HepG2 (cell line): ENCODE data around the gene LRRC27. TPM values are rescaled to one million over a fixed set of nuclear protein-coding genes. Genes with fewer than 3 reads are reported as not detected.

Experiments
- CENPBD1 ChIP-seq: sonication (generic); formaldehyde crosslinking; IDR thresholded peaks from 2 replicates; pipeline ENCODE4 v1.8.0; 2022; ENCODE audit warnings: missing genetic modification reagents, low read depth, mild to moderate bottlenecking, borderline replicate concordance
- FIP1L1 ChIP-seq: fragments of 200-400 bp; formaldehyde crosslinking; IDR thresholded peaks from 2 replicates; pipeline ENCODE4 v1.6.1; 2018; ENCODE audit warnings: low read depth, mild to moderate bottlenecking, low read length, moderate library complexity, borderline replicate concordance; ENCODE audit not compliant: insufficient read depth
- KMT2A ChIP-seq: sonication (generic); formaldehyde crosslinking; IDR thresholded peaks from 2 replicates; pipeline ENCODE4 v1.4.0; 2020; ENCODE audit warnings: missing genetic modification reagents
- NR3C1 ChIP-seq: sonication (generic); formaldehyde crosslinking; IDR thresholded peaks from 2 replicates; pipeline ENCODE4 v1.4.0; 2020; ENCODE audit warnings: missing genetic modification reagents
- POLR2A ChIP-seq, 2 experiments: IDR thresholded peaks; 2 replicates each; pipeline ENCODE4 v1.6.1; 2011; ENCODE audit warnings: low read depth in 2 of 2, low read length in 2 of 2, mild to moderate bottlenecking in 1 of 2, moderate library complexity in 1 of 2; ENCODE audit not compliant: insufficient read depth in 1 of 2
- RBM39 ChIP-seq: fragments of 200-400 bp; formaldehyde crosslinking; IDR thresholded peaks from one replicate; pipeline ENCODE4 v1.6.1; 2018; ENCODE audit warnings: antibody characterized with exemption, mild to moderate bottlenecking, low read depth, low read length; ENCODE audit not compliant: poor library complexity, severe bottlenecking
- ZBTB3 ChIP-seq: sonication (generic); formaldehyde crosslinking; IDR thresholded peaks from 2 replicates; pipeline ENCODE4 v1.4.0; 2020; ENCODE audit warnings: low read depth, mild to moderate bottlenecking, moderate library complexity, missing genetic modification reagents, borderline replicate concordance
- ZSCAN30 ChIP-seq: sonication (generic); formaldehyde crosslinking; IDR thresholded peaks from 2 replicates; pipeline ENCODE4 v1.5.0; 2020; ENCODE audit warnings: mild to moderate bottlenecking, missing genetic modification reagents
- ZUFSP ChIP-seq: sonication (generic); formaldehyde crosslinking; IDR thresholded peaks from 2 replicates; pipeline ENCODE4 v1.9.0; 2021; ENCODE audit warnings: missing genetic modification reagents, mild to moderate bottlenecking, borderline replicate concordance
- polyA plus RNA-seq, 8 experiments: library from polyadenylated mRNA; depleted of rRNA in 3 of 8; stranded (reverse) in 7 of 8; unstranded in 1 of 8; fragments of >200 nt; fragmentation: Illumina TruSeq in 4 of 8; extraction: Trizol in 4 of 8; gene quantifications; 2 replicates each; pipeline versions ENCODE4 v1.2.1 to v1.2.3, GENCODE V29; 2011 to 2016; ENCODE audit warnings: low read depth in 4 of 8, missing spikeins in 1 of 8, mixed read lengths in 1 of 8; ENCODE audit not compliant: insufficient read depth in 1 of 8
- total RNA-seq, 5 experiments: library from RNA; depleted of rRNA; stranded (reverse); fragments of >200 nt; fragmentation: Illumina TruSeq; extraction: Trizol; gene quantifications; 2 replicates each; pipeline ENCODE4 v1.2.3, GENCODE V29; 2016; ENCODE audit warnings: low read depth in 1 of 5
- TF ChIP-seq, protein P1 (sequence below): sonication (generic); formaldehyde crosslinking; IDR thresholded peaks from 2 replicates; pipeline ENCODE4 v1.5.0; 2020; ENCODE audit warnings: missing genetic modification reagents
- TF ChIP-seq, protein P2 (sequence below): sonication (generic); formaldehyde crosslinking; IDR thresholded peaks from 2 replicates; pipeline ENCODE4 v1.5.0; 2020; ENCODE audit warnings: mild to moderate bottlenecking, missing genetic modification reagents
- TF ChIP-seq, protein P3 (sequence below): sonication (generic); formaldehyde crosslinking; IDR thresholded peaks from 2 replicates; pipeline ENCODE4 v1.5.0; 2020; ENCODE audit warnings: mild to moderate bottlenecking, missing genetic modification reagents
- TF ChIP-seq, protein P4 (sequence below): sonication (generic); formaldehyde crosslinking; IDR thresholded peaks from 2 replicates; pipeline ENCODE4 v1.4.0; 2020; ENCODE audit warnings: missing genetic modification reagents
- TF ChIP-seq, protein P5 (sequence below): sonication (generic); formaldehyde crosslinking; conservative IDR thresholded peaks from 2 replicates; pipeline ENCODE4 v1.4.0; 2020; ENCODE audit warnings: mild to moderate bottlenecking, missing genetic modification reagents, moderate library complexity

LRRC27 gene
- total and polyA plus RNA-seq, 2 of the 13 experiments (the other 11 are each of a cell fraction or from before 2014, with no cell fraction given), result 4.2 to 4.6 TPM

DNA sequence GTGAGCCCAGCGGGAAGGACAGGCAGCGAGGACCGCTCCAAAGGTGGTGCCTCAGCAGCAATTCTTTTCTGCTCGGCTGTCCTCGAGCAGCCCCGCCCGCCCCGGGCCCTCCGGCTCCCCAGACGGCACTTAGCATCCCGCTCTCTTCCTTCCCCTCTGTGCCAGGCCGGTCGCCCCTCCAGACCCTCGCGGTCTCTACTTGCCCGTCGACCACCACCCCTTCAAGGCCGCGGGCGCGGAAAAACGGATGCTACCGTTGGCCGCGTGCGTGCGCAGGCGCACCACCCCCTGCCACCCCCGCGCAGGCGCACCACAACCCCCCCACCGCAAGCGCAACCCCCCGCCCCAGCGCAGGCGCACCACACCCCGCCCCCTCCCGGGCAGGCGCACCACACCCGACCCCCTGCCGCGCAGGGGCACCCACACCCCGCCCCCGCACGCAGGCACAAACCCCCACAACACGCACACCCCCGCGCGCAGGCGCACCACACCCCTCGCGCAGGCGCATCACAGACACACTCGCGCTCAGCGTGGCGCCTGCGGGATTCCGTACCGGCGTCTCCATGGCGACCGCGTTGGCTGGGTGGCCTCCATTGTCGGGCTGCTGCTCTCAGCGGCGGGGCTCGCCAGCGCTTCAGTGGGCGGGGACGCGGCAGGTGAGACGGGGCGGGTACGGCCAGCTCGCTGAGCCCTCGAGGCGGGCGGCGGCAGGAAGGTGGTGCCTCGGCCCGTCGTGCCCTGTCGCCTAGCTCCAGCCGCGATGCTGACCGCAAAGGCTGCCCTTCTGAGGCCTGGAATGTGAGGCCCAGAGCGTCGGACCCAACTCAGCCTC is at the start of gene LRRC27 (continued):
- TF ChIP-seq, protein P1, sequence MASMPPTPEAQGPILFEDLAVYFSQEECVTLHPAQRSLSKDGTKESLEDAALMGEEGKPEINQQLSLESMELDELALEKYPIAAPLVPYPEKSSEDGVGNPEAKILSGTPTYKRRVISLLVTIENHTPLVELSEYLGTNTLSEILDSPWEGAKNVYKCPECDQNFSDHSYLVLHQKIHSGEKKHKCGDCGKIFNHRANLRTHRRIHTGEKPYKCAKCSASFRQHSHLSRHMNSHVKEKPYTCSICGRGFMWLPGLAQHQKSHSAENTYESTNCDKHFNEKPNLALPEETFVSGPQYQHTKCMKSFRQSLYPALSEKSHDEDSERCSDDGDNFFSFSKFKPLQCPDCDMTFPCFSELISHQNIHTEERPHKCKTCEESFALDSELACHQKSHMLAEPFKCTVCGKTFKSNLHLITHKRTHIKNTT (CRISPR knock-in tag), result no peak
- TF ChIP-seq ZSCAN30 (CRISPR knock-in tag) (no peak), CENPBD1 (no peak), ZUFSP (CRISPR knock-in tag) (no peak), POLR2A (IDR thresholded peaks at IDR 0.05; ENCODE audit: insufficient read depth in 1 of 2, low read depth in 2 of 2, low read length in 2 of 2) (peak; percentile 24 to 80; a peak in 3 of 4 replicates), FIP1L1 (no peak), ZBTB3 (CRISPR knock-in tag) (no peak), RBM39 (peak; percentile 38), NR3C1 (CRISPR knock-in tag) (no peak), KMT2A (peak; percentile 27; the same call in 1 of the 2 replicates)
- TF ChIP-seq, protein P2, sequence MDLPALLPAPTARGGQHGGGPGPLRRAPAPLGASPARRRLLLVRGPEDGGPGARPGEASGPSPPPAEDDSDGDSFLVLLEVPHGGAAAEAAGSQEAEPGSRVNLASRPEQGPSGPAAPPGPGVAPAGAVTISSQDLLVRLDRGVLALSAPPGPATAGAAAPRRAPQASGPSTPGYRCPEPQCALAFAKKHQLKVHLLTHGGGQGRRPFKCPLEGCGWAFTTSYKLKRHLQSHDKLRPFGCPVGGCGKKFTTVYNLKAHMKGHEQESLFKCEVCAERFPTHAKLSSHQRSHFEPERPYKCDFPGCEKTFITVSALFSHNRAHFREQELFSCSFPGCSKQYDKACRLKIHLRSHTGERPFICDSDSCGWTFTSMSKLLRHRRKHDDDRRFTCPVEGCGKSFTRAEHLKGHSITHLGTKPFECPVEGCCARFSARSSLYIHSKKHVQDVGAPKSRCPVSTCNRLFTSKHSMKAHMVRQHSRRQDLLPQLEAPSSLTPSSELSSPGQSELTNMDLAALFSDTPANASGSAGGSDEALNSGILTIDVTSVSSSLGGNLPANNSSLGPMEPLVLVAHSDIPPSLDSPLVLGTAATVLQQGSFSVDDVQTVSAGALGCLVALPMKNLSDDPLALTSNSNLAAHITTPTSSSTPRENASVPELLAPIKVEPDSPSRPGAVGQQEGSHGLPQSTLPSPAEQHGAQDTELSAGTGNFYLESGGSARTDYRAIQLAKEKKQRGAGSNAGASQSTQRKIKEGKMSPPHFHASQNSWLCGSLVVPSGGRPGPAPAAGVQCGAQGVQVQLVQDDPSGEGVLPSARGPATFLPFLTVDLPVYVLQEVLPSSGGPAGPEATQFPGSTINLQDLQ (CRISPR knock-in tag), result no peak
- TF ChIP-seq, protein P3, sequence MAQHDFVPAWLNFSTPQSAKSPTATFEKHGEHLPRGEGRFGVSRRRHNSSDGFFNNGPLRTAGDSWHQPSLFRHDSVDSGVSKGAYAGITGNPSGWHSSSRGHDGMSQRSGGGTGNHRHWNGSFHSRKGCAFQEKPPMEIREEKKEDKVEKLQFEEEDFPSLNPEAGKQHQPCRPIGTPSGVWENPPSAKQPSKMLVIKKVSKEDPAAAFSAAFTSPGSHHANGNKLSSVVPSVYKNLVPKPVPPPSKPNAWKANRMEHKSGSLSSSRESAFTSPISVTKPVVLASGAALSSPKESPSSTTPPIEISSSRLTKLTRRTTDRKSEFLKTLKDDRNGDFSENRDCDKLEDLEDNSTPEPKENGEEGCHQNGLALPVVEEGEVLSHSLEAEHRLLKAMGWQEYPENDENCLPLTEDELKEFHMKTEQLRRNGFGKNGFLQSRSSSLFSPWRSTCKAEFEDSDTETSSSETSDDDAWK (CRISPR knock-in tag), result no peak
- TF ChIP-seq, protein P4, sequence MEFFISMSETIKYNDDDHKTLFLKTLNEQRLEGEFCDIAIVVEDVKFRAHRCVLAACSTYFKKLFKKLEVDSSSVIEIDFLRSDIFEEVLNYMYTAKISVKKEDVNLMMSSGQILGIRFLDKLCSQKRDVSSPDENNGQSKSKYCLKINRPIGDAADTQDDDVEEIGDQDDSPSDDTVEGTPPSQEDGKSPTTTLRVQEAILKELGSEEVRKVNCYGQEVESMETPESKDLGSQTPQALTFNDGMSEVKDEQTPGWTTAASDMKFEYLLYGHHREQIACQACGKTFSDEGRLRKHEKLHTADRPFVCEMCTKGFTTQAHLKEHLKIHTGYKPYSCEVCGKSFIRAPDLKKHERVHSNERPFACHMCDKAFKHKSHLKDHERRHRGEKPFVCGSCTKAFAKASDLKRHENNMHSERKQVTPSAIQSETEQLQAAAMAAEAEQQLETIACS, result peak; percentile 51; the same call in 1 of the 2 replicates
- TF ChIP-seq, protein P5, sequence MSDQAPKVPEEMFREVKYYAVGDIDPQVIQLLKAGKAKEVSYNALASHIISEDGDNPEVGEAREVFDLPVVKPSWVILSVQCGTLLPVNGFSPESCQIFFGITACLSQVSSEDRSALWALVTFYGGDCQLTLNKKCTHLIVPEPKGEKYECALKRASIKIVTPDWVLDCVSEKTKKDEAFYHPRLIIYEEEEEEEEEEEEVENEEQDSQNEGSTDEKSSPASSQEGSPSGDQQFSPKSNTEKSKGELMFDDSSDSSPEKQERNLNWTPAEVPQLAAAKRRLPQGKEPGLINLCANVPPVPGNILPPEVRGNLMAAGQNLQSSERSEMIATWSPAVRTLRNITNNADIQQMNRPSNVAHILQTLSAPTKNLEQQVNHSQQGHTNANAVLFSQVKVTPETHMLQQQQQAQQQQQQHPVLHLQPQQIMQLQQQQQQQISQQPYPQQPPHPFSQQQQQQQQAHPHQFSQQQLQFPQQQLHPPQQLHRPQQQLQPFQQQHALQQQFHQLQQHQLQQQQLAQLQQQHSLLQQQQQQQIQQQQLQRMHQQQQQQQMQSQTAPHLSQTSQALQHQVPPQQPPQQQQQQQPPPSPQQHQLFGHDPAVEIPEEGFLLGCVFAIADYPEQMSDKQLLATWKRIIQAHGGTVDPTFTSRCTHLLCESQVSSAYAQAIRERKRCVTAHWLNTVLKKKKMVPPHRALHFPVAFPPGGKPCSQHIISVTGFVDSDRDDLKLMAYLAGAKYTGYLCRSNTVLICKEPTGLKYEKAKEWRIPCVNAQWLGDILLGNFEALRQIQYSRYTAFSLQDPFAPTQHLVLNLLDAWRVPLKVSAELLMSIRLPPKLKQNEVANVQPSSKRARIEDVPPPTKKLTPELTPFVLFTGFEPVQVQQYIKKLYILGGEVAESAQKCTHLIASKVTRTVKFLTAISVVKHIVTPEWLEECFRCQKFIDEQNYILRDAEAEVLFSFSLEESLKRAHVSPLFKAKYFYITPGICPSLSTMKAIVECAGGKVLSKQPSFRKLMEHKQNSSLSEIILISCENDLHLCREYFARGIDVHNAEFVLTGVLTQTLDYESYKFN (CRISPR knock-in tag), result no peak; the same call in 1 of the 2 replicates
